Measurements from ENCODE around the gene CMTM4. TPM values are rescaled to one million over a fixed set of nuclear protein-coding genes. Genes with fewer than 3 reads are reported as not detected.

Gene CMTM4
- total RNA-seq, 4 donors from 2014 or later: 14.2 to 22.7 (median 19.6) TPM

- Histone ChIP-seq H3K27me3 (no peaks in the 10 kb centered on the region), H3K9me3 (no peaks in the 10 kb centered on the region), H3K36me3 (peaks cover 0 to 28% (median 0%) of the 10 kb centered on the region in 3 donors), H3K27ac (peak overlapping the region in 2 of 4 donors; percentile 35 to 65), H3K4me1 (peaks cover 0 to 38% (median 2%) of the 10 kb centered on the region in 4 donors), H3K4me3 (no peak overlapping the region)
- TF ChIP-seq CTCF (IDR thresholded peaks at IDR 0.05) (no peak), POLR2A (IDR thresholded peaks at IDR 0.05) (no peak), EP300 (IDR thresholded peaks at IDR 0.05) (peak in 1 of 2 donors; percentile 32)
- peak in 1 of 2 donors; percentile 40 for DNase-seq (ENCODE audit: low spot score in 2 of 2)
- WGBS, 2 donors: 36 to 53% methylated on average over 9 to 10 of the region's 10 CpGs
These were observed 77.8 kb downstream of the CMTM4 start for GRCh38 chr16:66618588-66619375.

- H3K4me1 ChIP-seq: peaks cover 0 to 38% (median 2%) of the 10 kb centered on the region in 4 donors
- H3K4me3 ChIP-seq: no peak overlapping the region
- 76 to 82% methylated on average over 7 of the region's 7 CpGs for WGBS, 2 donors
- H3K27me3 ChIP-seq: no peaks in the 10 kb centered on the region
- no peak for DNase-seq (ENCODE audit: low spot score in 2 of 2)
- H3K36me3 ChIP-seq: peaks cover 0 to 39% (median 1%) of the 10 kb centered on the region in 3 donors
- TF ChIP-seq EP300 (IDR thresholded peaks at IDR 0.05): no peak
- no peak for TF ChIP-seq CTCF (IDR thresholded peaks at IDR 0.05)
- no peak for TF ChIP-seq POLR2A (IDR thresholded peaks at IDR 0.05)
- no peaks in the 10 kb centered on the region for H3K9me3 ChIP-seq
- H3K27ac ChIP-seq: no peak overlapping the region
These were observed 78.8 kb downstream of the CMTM4 start for GRCh38 chr16:66617728-66618127.

GRCh38 chr16:66617010-66617434 is 79.5 kb downstream of the CMTM4 start:
- Histone ChIP-seq H3K36me3 (peaks cover 0 to 44% (median 8%) of the 10 kb centered on the region in 3 donors), H3K9me3 (no peaks in the 10 kb centered on the region), H3K27ac (no peak overlapping the region), H3K4me3 (no peak overlapping the region), H3K4me1 (peaks cover 0 to 38% (median 2%) of the 10 kb centered on the region in 4 donors), H3K27me3 (no peaks in the 10 kb centered on the region)
- TF ChIP-seq CTCF (IDR thresholded peaks at IDR 0.05) (no peak), EP300 (IDR thresholded peaks at IDR 0.05) (no peak), POLR2A (IDR thresholded peaks at IDR 0.05) (no peak)
- no peak for DNase-seq (ENCODE audit: low spot score in 2 of 2)
- 65 to 70% methylated on average over 2 of the region's 2 CpGs for WGBS, 2 donors

GRCh38 chr16:66616592-66616991 is 80.0 kb downstream of the CMTM4 start:
- H3K27me3 ChIP-seq: no peaks in the 10 kb centered on the region
- no peak overlapping the region for H3K4me3 ChIP-seq
- no peaks in the 10 kb centered on the region for H3K9me3 ChIP-seq
- peaks cover 0 to 44% (median 10%) of the 10 kb centered on the region in 3 donors for H3K36me3 ChIP-seq
- DNase-seq (ENCODE audit: low spot score in 2 of 2): no peak
- no peak overlapping the region for H3K27ac ChIP-seq
- TF ChIP-seq POLR2A (IDR thresholded peaks at IDR 0.05) (no peak), CTCF (IDR thresholded peaks at IDR 0.05) (no peak), EP300 (IDR thresholded peaks at IDR 0.05) (no peak)
- 61 to 64% methylated on average over 9 of the region's 9 CpGs for WGBS, 2 donors
- H3K4me1 ChIP-seq: peaks cover 0 to 38% (median 2%) of the 10 kb centered on the region in 4 donors

GRCh38 chr16:66616169-66616568 is 80.4 kb downstream of the CMTM4 start:
- 84 to 85% methylated on average over 4 of the region's 4 CpGs for WGBS, 2 donors

More at GRCh38 chr16:66616169-66616568, 80.4 kb downstream of the CMTM4 start:
- DNase-seq (ENCODE audit: low spot score in 2 of 2): no peak
- H3K4me3 ChIP-seq: no peak overlapping the region
- peaks cover 0 to 44% (median 10%) of the 10 kb centered on the region in 3 donors for H3K36me3 ChIP-seq
- H3K4me1 ChIP-seq: peaks cover 0 to 38% (median 2%) of the 10 kb centered on the region in 4 donors
- no peaks in the 10 kb centered on the region for H3K9me3 ChIP-seq
- no peaks in the 10 kb centered on the region for H3K27me3 ChIP-seq
- no peak overlapping the region for H3K27ac ChIP-seq
- no peak for TF ChIP-seq CTCF (IDR thresholded peaks at IDR 0.05)

All from tibial nerve (tissue), 4 donors.